ENCODE data around the gene UBXN1.
A peak's percentile ranks its signal among the peaks of the same experiment; 100 is the strongest.

The UBXN1 gene

GRCh38 chr11:62649486-62649885, 29.4 kb downstream of the UBXN1 start:
- no peak overlapping the region for H3K4me3 ChIP-seq

GRCh38 chr11:62648967-62649364, 29.9 kb downstream of the UBXN1 start:
- no peak overlapping the region for H3K4me3 ChIP-seq
- H3K27ac ChIP-seq = no peak overlapping the region

More at GRCh38 chr11:62649486-62649885, 29.4 kb downstream of the UBXN1 start:
- H3K27ac ChIP-seq = no peak overlapping the region

DNA sequence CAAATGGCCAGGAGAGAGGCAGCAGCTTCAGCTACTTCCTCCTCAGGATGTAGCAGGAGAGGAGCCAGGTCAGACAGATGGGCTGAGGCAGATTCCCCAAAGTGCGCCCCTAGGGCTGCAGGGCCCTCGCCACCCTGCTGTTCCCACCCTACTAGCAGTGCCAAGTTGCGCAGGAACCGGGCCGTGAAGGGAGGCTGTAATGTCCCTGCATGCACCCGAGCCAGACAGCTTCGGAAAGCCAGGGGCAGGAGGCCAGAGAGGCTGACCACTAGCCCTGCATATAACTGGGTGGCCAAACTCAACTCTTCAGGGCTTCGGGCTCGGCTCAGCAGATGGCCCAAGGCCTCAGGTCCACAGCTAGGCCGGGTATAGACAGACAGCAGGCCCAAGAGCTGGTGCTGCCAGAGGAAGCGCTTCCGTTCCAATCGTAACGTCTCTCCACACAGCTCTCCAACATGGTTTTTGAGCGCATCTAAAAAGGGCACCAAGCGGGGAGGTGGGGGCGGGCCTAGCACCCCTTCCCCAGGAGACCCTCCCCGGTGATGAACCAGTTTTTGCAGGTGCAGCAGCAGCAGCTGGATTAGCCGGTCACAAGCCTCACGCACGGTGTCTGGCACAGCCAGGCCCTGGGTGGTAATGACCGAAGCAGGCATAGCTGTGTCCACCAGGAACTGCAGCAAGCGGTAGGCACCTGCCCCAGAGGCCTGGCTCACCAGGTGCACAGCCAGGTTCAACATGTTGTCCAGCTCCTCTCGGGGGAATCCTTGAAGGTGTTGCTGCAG, 30.5 kb downstream of the UBXN1 start:
- no peak overlapping the region for H3K27ac ChIP-seq
- H3K4me3 ChIP-seq = no peak overlapping the region

GRCh38 chr11:62647609-62648005, 31.3 kb downstream of the UBXN1 start:
- Histone ChIP-seq H3K4me3 (no peak overlapping the region), H3K27ac (peak overlapping the region in 2 of 21 experiments; percentile 40 to 96)

GRCh38 chr11:62646825-62647608, 31.9 kb downstream of the UBXN1 start:
- peak overlapping the region in 11 of 21 experiments; percentile 1 to 97 (median 51) for H3K27ac ChIP-seq
- H3K4me3 ChIP-seq = peak overlapping the region in 4 of 7 experiments; percentile 86 to 97 (median 93)

DNA sequence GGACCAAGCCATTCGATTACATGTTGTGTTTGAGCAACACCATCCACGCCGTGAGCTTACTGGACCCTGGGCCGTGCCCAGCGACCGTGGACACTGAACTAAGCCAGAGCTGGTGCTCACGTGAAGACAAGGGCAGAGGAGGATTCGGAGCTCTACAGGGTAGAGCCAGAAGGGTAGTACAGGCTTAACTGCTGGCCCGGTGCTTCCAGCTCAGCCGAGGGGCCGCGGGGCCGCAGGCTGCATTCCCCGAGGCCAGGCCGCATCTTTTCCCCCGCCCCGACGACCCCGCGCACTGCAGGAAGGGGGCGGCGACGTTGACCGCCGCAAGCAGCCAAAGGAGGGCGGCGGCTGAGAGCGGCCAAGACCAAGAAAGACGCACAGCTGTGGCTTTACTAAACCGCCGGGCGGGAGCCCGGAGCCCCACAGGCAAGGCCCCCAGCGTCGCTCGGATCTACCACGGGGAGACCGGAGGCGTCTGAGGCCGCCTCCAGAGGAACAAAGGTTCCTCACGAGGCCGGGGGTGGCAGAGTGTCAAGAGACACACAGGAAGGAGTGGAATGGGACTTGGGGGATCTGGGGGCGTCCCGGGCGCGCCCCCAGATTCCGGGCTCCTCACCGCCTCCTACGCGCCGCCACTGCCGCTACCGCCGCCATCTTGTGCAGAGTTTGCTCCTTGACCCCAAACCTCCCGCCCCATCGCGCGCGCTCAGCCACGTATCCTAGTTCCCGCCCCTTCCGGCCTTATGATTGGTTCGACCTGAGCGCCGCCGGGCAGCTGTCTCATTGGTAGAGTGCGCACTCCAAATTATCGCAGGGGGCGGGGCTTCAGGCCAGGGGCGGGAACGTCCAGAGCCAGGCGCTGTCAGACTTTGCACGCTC, 32.7 kb downstream of the UBXN1 start, which contains the start of gene GANAB:
GANAB (minus strand) TSS at position 668 of the 879 bp plus-strand sequence; CDS start at position 654, 14 bp downstream.
- peak within 1 kb of the TSS; percentile 82 to 98 (median 96) for H3K27ac ChIP-seq

GRCh38 chr11:62645671-62645945, 33.3 kb downstream of the UBXN1 start:
- peak overlapping the region in 20 of 21 experiments; percentile 82 to 98 (median 96) for H3K27ac ChIP-seq
- H3K4me3 ChIP-seq = peak overlapping the region; percentile 86 to 99 (median 97)

More for the DNA sequence above, 32.7 kb downstream of the UBXN1 start, which contains the start of gene GANAB:
- peak within 1 kb of the TSS; percentile 86 to 99 (median 97) for H3K4me3 ChIP-seq

- Histone ChIP-seq H3K4me3 (no peak overlapping the region), H3K27ac (peak overlapping the region in 1 of 21 experiments; percentile 41)
Observed at GRCh38 chr11:62644220-62644619, 34.7 kb downstream of the UBXN1 start.

GRCh38 chr11:62632492-62632891, 46.4 kb downstream of the UBXN1 start:
- H3K27ac ChIP-seq = no peak overlapping the region
- H3K4me3 ChIP-seq = no peak overlapping the region

DNA sequence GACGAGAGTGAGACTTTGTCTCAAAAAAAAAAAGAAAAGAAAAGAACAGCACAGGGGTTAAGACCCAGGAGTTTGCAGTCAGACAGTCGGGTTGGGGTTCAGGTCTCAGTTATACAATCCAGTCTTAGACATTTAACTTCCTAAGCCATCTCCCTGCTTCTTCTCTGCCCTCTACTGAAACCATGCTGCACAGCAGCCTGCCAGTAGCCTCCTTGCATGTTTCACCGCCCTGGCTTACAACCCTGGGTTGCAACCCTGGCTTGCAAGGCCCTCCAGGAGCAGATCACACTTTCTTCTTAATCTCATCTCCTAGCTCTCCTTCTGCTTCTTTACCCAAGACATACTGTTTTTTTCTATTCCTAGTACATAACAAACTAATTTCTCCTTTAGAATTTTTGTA, 51.2 kb downstream of the UBXN1 start:
- H3K27ac ChIP-seq = no peak overlapping the region

More for the DNA sequence above, 51.2 kb downstream of the UBXN1 start:
- no peak overlapping the region for H3K4me3 ChIP-seq
